GM19240 (cell line): ENCODE results near the gene ATP5F1C.

Experiments used
- DNase-seq: peaks from one replicate; pipeline ENCODE4 v3.0.0; 2011; ENCODE audit warnings: low spot score; ENCODE audit not compliant: insufficient read length

ATP5F1C gene

DNA sequence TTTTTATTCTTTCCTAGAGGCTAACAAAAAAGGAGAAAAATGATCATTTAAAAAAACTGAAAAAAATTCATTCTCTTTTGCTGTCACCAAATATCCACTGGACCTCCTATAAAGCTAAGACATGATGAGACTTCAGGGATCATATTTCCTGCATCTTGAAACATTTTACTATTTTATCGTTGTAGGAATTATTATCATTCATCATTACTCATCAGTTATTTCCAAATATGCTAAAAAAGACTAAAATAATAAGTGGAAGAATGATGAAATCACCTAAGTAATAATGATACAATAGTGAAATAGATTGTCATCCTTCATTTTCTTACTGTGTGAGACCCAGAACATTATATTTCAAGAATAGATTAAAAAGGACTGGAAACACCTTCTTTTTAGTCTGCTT is 58.6 kb downstream of the ATP5F1C start:
- no peak for DNase-seq

DNA sequence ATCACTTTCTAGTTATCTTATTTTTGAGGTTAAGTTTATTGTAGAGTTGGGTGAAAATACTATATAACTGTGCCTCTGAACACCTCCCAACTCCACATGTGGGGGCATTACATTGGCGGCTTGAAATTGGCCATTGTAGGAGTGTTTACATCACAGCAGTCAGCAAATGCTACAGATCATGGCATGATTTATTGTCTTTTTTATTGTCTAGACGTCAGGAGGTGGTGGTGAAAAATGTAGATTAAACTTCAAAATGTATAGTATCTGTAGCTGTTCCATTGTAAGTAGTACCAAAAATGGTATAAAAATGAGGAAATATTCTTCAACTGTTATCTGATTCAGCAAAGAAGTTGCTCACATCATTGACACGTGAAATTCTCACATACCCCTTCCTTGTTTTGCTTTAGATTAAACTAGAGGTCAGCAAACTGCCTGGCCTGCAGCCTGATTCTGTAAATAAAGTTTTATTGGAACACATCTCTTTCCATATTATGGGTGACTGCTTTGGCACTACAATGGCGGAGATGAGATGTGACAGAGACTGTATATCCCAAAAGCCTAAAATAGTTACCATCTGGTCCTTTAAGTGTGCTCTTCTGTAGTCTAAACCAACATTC is 65.4 kb downstream of the ATP5F1C start:
- no peak for DNase-seq

DNA sequence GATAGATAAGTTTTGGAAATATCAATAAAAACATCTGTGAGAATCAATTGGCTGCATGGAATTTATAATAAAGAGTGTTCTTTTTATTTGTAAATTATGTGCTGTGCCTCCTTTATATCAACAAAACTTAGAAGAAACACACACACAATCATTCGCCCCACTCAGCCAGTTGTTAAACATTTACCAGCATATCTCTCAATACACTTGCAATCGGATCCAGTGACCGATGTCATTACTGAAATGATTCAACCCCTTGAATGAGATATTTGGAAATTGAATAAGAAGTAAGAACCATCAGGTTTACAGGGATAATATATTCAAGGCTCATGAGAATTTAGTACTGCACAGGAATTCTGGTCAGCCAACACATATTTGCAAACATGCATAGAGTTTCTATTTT is 65.9 kb downstream of the ATP5F1C start:
- no peak for DNase-seq

DNA sequence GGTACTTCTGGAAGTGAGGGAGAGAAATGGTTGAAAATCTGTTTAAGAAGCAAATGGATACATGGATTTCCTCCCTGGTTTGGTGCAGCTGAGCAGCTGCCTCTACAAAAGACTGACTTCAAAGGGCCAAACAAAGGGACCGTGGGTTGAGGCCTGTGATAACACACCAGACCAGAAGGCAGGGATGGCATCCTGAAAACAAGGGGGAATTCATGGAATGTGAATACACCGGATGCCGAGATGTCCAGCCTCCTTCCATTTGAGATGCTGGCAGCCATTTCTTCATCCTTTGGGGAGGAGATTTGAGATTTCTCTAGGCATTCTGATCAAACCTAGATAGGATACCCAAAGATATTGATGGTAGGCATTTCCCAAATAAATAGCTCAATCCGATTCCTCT is 67.2 kb downstream of the ATP5F1C start:
- no peak for DNase-seq

DNA sequence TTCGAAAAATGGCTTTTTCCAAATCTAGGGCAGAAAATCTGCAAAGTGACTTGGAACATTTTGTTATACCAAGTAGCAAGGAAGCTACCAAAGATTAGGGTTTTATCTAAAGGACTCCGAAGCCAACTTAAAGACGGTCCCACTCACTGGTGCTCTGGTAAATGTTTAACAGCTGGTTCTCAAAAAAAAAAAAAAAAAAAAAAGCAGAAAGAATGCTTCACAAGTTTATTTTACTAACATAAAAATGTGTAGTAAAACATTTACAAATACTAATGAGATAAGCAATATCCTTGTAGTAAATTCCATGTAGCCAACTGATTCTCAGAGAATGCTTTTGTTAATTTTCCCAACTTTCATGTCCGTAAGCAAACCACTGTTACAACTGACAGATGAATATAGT is 68.7 kb downstream of the ATP5F1C start:
- DNase-seq, result no peak

DNA sequence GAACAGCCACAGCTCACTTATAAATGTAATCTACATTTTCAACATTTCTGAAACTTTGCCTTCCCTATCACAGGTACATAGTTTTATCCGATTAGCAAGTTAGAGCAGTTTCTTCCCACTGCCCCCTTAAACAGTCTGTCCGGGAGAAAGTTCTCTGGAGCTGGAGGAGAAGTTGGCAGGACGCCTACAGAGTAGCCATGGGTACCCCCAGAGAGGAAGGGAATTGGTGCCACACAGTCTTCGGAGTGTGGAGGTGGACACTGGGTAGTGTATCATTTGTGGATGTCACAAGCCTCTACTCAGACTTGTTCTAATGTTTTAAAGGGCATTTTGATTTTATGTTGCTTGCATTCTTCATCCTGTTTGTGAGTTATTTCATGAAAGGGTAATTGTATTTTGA is 69.3 kb downstream of the ATP5F1C start:
- no peak for DNase-seq
